Stimulated activated CD8-positive, alpha-beta memory T cell treated with anti-CD3 and anti-CD28 coated beads, Interleukin-4, amount 100 ng/mL, for 1 hour (primary cell): ENCODE data around the gene ZKSCAN5.
"Not testable (repeated sequence)": the region's sequence is repeated elsewhere in the genome, so short reads cannot be mapped to it uniquely, and the experiment has no call there.

ENCODE experiments used
- DNase-seq, 2 donors: peaks; one replicate each; pipeline ENCODE4 v3.0.0-alpha.2; 2020; ENCODE audit warnings: low read depth in 2 of 2, low spot score in 1 of 2

The ZKSCAN5 gene

DNA sequence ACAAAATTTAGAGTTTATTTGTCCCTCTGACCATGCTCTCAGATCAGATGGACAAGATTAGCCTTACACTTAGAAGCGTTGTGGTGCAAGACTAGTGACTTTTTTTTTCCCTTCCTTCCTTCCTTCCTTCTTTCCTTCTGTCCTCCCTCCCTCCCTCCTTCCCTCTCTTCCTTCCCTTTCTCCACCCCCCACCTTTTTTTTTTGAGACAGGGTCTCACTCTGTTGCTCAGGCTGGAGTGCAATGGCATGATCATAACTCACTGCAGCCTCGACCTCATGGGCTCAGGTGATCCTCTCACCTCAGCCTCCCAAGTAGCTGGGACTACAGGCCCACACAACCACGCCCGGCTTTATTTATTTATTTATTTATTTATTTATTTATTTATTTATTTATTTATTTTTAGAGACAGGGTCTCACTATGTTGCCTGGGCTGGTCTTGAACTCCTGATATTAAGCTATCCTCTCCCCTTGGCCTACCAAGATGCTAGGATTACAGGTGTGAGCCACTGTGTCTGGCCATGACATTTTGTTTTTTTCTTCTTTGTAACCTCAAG is 76.4 kb downstream of the ZKSCAN5 start:
- not testable (repeated sequence) for DNase-seq
